ENCODE results near the gene SH3RF3. TPM values are rescaled to one million over a fixed set of nuclear protein-coding genes. Genes with fewer than 3 reads are reported as not detected.

The SH3RF3 gene
- total and polyA plus RNA-seq, 10 of the 15 experiments (the other 5 are each of a cell fraction or from before 2014, with no cell fraction given) = 0.08 to 8.8 (median 2.3) TPM

DNA sequence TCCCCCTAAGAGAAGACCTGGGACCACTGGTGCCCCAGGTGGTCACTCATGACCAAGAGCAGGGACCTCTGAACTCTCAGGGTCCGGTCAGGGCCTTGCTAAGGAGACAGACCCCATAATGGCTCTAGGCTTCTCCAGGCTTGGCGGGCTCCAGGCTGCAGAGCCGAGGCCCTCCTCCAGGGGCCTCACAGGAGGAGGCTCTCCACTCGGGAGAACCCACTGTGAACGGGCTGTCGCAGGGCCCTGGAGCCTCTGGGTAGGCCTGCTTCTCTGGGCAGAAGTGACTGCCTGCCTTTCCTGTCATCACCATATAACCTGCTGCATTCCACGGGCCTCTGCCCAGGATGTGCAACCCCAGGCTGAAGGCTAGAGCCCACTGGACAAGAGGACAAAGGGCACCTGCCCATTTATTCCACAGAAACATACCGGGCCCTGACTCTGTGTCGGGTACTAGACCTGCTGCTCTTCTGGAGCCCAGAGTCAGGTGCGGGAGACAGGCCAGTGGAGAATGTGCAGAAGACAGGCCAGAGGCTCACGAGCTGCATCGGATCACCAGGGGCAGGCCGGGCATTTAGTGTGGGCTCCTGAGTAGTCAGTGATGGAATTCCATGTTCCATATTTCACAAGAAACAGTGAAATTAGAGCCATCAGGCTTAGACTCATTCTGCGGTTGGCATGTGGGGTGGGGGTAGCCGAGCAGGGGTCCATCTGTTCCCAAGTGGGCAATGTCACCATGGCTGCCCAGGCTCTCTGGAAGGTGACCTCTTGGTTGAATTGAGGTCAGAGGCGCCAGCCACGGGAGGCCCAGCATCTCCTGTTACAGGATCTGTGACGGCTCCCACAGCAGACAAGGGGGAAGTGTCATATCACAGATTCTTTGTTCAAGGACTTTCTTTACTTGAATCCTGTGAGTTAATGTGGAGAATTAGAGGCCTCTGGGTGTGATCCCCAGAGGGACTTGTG is 220.8 kb downstream of the SH3RF3 start:
- no peak overlapping the region for H3K4me2 ChIP-seq (ENCODE audit: control insufficient read depth, insufficient read depth)
- H3K27ac ChIP-seq (ENCODE audit: control insufficient read depth, insufficient read depth) = no peak overlapping the region
- DNase-seq (ENCODE audit: low read depth, low spot score) = no peak
- H3K36me3 ChIP-seq (ENCODE audit: control insufficient read depth in 2 of 2, insufficient read depth in 2 of 2, low read length in 1 of 2) = no peaks in the 10 kb centered on the region
- 0 out of 2 replicates have a peak, but pooled peaks cover 3% of the 10 kb centered on the region for H3K4me1 ChIP-seq (ENCODE audit: control insufficient read depth, insufficient read depth, low read length)
- 49% methylated on average over 18 of the region's 18 CpGs for WGBS (ENCODE audit: insufficient coverage, insufficient replicate concordance, low lambda C conversion rate, missing lambda C conversion rate)
- CTCF ChIA-PET = no interaction called here
- no peak overlapping the region for H3K4me3 ChIP-seq
- no peak overlapping the region for H3K9ac ChIP-seq (ENCODE audit: control insufficient read depth, insufficient read depth, low read length)
- H3K27me3 ChIP-seq (replicated peaks in 1 of 2; ENCODE audit: control insufficient read depth in 2 of 2, insufficient read depth in 2 of 2, low read length in 1 of 2) = no peaks in the 10 kb centered on the region
- H3K79me2 ChIP-seq (ENCODE audit: control insufficient read depth, insufficient read depth, low read length) = no peaks in the 10 kb centered on the region
- POLR2A ChIA-PET = no interaction called here
- H2AFZ ChIP-seq (ENCODE audit: control insufficient read depth, low read depth, low read length) = no peak overlapping the region
- RAD21 ChIA-PET (ENCODE audit: unreplicated experiment) = no interaction called here
- FAIRE-seq = no peak
- in situ Hi-C loops (cut with MboI) = no loop called here
- H4K20me1 ChIP-seq (ENCODE audit: control insufficient read depth, insufficient read depth) = no peaks in the 10 kb centered on the region
- intact Hi-C loops (cut with micrococcal nuclease; ENCODE audit: unreplicated experiment) = no loop called here
- no peak; the same call in 2 of the 3 replicates for ATAC-seq
- no TSS peak for BruUV-seq (replicated peaks)
- H3K9me3 ChIP-seq (replicated peaks; ENCODE audit: control insufficient read depth, insufficient read depth, low read length) = no peaks in the 10 kb centered on the region; the same call in 2 of the 3 replicates
- SMC1A ChIA-PET (ENCODE audit: uncharacterized antibody, unreplicated experiment) = interaction anchor here (1.0 kb wide), 1 partner anchor 17 kb away, joined by 5 read pairs; no protein-coding TSS in a partner anchor
- TF ChIP-seq HCFC1 (IDR thresholded peaks at IDR 0.05; ENCODE audit: low read length) (no peak), E2F8 (IDR thresholded peaks at IDR 0.05; ENCODE audit: low read depth, partially characterized antibody) (no peak), NR2C1 (IDR thresholded peaks at IDR 0.05) (no peak), ATF7 (IDR thresholded peaks at IDR 0.05; ENCODE audit: low read depth) (no peak), SIN3A (IDR thresholded peaks at IDR 0.05; ENCODE audit: low read depth, low read length) (no peak), CBX5 (IDR thresholded peaks at IDR 0.05; ENCODE audit: low read depth) (no peak)
- TF ChIP-seq, protein P1, sequence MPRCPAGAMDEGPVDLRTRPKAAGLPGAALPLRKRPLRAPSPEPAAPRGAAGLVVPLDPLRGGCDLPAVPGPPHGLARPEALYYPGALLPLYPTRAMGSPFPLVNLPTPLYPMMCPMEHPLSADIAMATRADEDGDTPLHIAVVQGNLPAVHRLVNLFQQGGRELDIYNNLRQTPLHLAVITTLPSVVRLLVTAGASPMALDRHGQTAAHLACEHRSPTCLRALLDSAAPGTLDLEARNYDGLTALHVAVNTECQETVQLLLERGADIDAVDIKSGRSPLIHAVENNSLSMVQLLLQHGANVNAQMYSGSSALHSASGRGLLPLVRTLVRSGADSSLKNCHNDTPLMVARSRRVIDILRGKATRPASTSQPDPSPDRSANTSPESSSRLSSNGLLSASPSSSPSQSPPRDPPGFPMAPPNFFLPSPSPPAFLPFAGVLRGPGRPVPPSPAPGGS (IDR thresholded peaks at IDR 0.05; ENCODE audit: borderline replicate concordance, insufficient read depth, low read depth, low read length, poor library complexity, severe bottlenecking) = no peak
- TF ChIP-seq, protein P2, sequence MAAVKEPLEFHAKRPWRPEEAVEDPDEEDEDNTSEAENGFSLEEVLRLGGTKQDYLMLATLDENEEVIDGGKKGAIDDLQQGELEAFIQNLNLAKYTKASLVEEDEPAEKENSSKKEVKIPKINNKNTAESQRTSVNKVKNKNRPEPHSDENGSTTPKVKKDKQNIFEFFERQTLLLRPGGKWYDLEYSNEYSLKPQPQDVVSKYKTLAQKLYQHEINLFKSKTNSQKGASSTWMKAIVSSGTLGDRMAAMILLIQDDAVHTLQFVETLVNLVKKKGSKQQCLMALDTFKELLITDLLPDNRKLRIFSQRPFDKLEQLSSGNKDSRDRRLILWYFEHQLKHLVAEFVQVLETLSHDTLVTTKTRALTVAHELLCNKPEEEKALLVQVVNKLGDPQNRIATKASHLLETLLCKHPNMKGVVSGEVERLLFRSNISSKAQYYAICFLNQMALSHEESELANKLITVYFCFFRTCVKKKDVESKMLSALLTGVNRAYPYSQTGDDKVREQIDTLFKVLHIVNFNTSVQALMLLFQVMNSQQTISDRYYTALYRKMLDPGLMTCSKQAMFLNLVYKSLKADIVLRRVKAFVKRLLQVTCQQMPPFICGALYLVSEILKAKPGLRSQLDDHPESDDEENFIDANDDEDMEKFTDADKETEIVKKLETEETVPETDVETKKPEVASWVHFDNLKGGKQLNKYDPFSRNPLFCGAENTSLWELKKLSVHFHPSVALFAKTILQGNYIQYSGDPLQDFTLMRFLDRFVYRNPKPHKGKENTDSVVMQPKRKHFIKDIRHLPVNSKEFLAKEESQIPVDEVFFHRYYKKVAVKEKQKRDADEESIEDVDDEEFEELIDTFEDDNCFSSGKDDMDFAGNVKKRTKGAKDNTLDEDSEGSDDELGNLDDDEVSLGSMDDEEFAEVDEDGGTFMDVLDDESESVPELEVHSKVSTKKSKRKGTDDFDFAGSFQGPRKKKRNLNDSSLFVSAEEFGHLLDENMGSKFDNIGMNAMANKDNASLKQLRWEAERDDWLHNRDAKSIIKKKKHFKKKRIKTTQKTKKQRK (IDR thresholded peaks at IDR 0.05; ENCODE audit: low read depth, low read length) = no peak
- TF ChIP-seq, protein P3, sequence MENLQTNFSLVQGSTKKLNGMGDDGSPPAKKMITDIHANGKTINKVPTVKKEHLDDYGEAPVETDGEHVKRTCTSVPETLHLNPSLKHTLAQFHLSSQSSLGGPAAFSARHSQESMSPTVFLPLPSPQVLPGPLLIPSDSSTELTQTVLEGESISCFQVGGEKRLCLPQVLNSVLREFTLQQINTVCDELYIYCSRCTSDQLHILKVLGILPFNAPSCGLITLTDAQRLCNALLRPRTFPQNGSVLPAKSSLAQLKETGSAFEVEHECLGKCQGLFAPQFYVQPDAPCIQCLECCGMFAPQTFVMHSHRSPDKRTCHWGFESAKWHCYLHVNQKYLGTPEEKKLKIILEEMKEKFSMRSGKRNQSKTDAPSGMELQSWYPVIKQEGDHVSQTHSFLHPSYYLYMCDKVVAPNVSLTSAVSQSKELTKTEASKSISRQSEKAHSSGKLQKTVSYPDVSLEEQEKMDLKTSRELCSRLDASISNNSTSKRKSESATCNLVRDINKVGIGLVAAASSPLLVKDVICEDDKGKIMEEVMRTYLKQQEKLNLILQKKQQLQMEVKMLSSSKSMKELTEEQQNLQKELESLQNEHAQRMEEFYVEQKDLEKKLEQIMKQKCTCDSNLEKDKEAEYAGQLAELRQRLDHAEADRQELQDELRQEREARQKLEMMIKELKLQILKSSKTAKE (IDR thresholded peaks at IDR 0.05; ENCODE audit: low read depth, poor library complexity, severe bottlenecking) = no peak
- TF ChIP-seq, protein P4, sequence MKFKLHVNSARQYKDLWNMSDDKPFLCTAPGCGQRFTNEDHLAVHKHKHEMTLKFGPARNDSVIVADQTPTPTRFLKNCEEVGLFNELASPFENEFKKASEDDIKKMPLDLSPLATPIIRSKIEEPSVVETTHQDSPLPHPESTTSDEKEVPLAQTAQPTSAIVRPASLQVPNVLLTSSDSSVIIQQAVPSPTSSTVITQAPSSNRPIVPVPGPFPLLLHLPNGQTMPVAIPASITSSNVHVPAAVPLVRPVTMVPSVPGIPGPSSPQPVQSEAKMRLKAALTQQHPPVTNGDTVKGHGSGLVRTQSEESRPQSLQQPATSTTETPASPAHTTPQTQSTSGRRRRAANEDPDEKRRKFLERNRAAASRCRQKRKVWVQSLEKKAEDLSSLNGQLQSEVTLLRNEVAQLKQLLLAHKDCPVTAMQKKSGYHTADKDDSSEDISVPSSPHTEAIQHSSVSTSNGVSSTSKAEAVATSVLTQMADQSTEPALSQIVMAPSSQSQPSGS (IDR thresholded peaks at IDR 0.05; ENCODE audit: low read length) = no peak

Measured in GM12878 (cell line).